ENCODE measurements around the gene ABAT.
"Not testable (repeated sequence)": the region's sequence is repeated elsewhere in the genome, so short reads cannot be mapped to it uniquely, and the experiment has no call there.

Gene ABAT

DNA sequence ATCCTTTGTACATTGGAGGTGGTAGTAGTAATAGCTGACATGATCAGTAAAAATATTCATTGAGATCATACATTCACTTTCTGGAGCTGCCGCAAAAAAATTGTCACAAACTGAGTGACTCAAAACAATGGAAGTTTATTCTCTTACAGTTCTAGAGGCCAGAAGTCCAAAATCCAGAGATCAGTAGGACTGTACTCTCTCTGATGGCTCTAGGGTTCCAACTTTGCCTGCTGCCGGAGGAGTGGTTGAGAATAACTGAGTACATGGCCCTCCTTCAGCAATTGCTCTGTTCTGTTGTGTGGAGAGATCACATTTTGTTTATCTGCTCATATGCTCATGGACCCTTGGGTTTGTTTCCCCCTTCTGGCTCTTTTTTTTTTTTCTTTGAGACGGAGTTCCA lies 23.5 kb downstream of the ABAT start:
- ChIA-PET POLR2A (ENCODE audit: low non-redundant PET) (no interaction called here), CTCF (no interaction called here)
- H3K27ac ChIP-seq, result no peak overlapping the region
- TF ChIP-seq, protein P1, sequence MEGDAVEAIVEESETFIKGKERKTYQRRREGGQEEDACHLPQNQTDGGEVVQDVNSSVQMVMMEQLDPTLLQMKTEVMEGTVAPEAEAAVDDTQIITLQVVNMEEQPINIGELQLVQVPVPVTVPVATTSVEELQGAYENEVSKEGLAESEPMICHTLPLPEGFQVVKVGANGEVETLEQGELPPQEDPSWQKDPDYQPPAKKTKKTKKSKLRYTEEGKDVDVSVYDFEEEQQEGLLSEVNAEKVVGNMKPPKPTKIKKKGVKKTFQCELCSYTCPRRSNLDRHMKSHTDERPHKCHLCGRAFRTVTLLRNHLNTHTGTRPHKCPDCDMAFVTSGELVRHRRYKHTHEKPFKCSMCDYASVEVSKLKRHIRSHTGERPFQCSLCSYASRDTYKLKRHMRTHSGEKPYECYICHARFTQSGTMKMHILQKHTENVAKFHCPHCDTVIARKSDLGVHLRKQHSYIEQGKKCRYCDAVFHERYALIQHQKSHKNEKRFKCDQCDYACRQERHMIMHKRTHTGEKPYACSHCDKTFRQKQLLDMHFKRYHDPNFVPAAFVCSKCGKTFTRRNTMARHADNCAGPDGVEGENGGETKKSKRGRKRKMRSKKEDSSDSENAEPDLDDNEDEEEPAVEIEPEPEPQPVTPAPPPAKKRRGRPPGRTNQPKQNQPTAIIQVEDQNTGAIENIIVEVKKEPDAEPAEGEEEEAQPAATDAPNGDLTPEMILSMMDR (conservative IDR thresholded peaks at IDR 0.05; ENCODE audit: low read depth), result no peak
- no peak for DNase-seq (ENCODE audit: low spot score)

DNA sequence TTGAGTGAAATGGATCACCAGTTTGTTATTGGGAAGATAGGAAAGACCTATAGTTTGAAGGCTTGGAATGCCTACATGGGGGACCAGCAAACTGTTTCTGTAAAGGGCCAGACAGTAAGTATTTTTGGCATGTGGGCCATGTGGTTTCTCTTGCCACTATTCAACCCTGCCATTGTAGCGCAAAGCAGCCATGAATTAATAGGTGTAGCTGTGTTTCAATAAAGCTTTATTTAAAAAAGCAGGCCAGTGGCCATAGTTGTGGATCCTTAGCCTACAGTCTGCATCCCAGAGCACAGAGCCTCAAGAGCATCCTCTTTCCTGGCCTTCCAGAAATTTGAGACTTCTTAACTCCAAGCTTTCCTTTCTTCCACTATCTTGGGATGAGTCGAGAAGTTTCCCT lies 29.3 kb downstream of the ABAT start:
- TF ChIP-seq, protein P1 (conservative IDR thresholded peaks at IDR 0.05; ENCODE audit: low read depth), result no peak
- ChIA-PET POLR2A (ENCODE audit: low non-redundant PET) (no interaction called here), CTCF (no interaction called here)
- DNase-seq (ENCODE audit: low spot score), result no peak
- H3K27ac ChIP-seq, result no peak overlapping the region

DNA sequence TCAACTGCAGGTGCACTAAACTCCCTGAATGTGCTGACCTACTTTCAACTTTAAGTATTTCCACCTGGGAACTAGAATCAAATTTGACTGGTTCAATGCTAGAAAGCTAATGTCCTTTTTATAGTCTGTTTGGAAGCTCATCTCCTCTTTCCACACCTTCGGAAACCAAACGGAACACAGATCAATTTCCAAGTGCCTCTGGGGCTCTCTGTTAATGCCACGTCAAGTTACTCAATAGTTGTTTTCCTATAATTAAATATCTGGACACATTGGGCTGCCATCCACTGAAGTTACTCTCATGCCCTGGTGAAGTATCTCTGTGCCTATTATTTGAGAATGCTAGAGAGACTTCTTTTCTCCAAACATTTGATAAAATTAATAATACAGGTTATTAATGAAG lies 29.7 kb downstream of the ABAT start:
- ChIA-PET CTCF (no interaction called here), POLR2A (ENCODE audit: low non-redundant PET) (no interaction called here)
- no peak overlapping the region for H3K27ac ChIP-seq
- TF ChIP-seq, protein P1 (conservative IDR thresholded peaks at IDR 0.05; ENCODE audit: low read depth), result no peak
- DNase-seq (ENCODE audit: low spot score), result no peak

DNA sequence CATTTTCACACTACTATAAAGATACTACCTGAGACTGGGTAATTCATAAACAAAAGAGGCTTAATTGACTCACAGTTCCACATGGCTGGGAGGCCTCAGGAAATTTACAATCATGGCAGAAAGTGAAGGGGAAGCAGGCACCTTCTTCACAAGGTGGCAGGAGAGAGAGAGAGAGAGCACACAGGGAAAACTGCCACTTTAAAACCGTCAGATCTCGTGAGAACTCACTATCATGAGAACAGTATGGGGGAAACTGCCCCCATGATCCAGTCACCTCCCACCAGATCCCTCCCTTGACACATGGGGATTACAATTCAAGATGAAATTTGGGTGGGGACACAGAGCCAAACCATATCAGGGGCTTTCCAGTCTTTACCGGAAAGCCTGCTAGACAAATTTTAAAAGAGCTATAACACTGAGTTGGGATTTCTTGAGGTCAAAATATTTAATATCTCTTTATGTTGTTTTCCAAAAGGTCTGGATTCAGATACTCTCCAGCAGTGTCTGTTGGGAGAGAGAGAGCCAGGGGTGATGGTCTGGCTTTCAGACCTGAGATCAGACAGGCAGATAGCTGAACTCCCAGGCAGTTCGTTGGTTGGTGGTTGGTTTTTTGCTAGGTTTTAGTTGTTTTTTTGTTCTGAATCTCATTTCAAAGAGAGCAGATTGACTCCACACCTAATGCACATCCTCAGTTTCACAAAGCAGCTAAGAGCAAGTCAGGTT lies 30.8 kb downstream of the ABAT start:
- H3K27ac ChIP-seq; DNase-seq (ENCODE audit: low spot score); POLR2A ChIA-PET (ENCODE audit: low non-redundant PET): not testable (repeated sequence)
- CTCF ChIA-PET, result interaction anchor here (0.6 kb wide), 2 partner anchors 169 to 1093 kb away, joined by 3 to 5 read pairs; no protein-coding TSS in a partner anchor

DNA sequence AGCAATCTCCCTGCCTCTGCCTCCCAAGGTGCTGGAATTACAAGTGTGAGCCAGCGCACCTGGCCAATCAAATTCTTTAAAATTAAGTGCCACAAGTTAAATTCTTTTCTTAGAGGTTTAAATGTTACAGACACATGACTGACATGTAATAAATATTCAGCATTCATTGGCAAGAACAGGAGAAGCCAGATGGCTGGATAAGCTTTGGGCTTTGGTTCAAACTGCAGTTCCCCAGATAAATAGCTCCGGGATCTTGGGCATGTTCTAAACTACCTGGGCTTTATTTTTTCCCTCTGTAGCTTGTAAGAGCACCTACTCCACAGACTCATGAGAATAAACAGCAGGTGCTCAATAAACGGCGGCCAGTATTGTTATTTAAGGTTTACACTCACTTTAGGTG lies 34.1 kb downstream of the ABAT start:
- DNase-seq (ENCODE audit: low spot score), result no peak
- TF ChIP-seq, protein P1 (conservative IDR thresholded peaks at IDR 0.05; ENCODE audit: low read depth), result no peak
- H3K27ac ChIP-seq, result no peak overlapping the region
- ChIA-PET POLR2A (ENCODE audit: low non-redundant PET) (no interaction called here), CTCF (interaction anchor here (0.7 to 0.9 kb wide), 2 partner anchors 10 to 46 kb away, joined by 3 read pairs; no protein-coding TSS in a partner anchor)

DNA sequence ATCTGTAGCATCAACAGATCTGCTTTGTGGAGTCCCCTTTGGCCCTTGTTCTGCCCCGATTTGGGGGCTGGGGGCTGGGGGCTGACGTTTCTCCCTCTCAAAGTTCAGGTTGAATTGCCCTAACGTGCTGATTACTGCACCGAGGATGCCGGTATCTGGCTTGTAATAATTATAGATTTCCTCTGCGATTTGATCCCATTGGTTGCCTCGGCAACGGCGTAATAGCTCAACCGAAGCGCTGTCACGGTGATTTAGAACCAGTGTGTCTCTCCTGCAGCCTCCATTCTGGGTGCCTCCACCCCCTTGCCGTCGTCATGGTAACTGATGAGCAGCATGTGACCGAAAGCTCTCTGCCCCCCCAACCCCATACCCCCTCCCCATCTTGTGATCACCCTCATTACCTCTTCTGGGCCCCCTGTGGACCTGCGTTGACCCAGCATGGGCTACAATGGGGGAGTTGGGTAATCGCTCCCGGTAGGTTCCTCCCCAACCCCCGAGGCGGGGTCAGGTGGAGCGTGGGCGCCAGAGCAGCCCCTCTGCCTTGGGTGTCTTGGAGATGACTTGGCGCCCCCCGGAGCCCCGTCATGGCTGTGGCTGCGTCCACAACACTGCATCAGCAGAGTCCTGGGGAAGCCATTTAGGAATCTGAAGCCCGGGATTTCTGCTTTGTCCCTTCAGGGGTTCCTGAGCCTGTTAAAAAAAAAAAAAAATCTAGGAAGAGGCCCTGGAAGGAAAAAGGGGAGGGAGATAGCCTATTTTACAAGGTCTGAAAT lies 38.4 kb downstream of the ABAT start:
- TF ChIP-seq, protein P1 (conservative IDR thresholded peaks at IDR 0.05; ENCODE audit: low read depth), result no peak
- DNase-seq (ENCODE audit: low spot score), result no peak
- ChIA-PET POLR2A (ENCODE audit: low non-redundant PET) (no interaction called here), CTCF (interaction anchor here (0.6 to 0.7 kb wide), 2 partner anchors 12 to 260 kb away, joined by 3 read pairs; no protein-coding TSS in a partner anchor)
- H3K27ac ChIP-seq, result no peak overlapping the region
